GM18499 (cell line): Measurements from ENCODE around the gene PCYOX1L.
"Not testable (repeated sequence)": the region's sequence is repeated elsewhere in the genome, so short reads cannot be mapped to it uniquely, and the experiment has no call there.

ENCODE experiments used
- ATAC-seq: cut with Tn5 transposase; IDR thresholded peaks from one replicate; pipeline ENCODE4 v1.9.1; 2021; ENCODE audit warnings: moderate number of reproducible peaks; ENCODE audit not compliant: insufficient read depth, unreplicated experiment

PCYOX1L gene

GRCh38 chr5:149382517-149383220, 24.8 kb downstream of the PCYOX1L start:
- no peak for ATAC-seq

GRCh38 chr5:149383399-149383798, 25.6 kb downstream of the PCYOX1L start:
- ATAC-seq = no peak

GRCh38 chr5:149386166-149386565, 28.3 kb downstream of the PCYOX1L start:
- no peak for ATAC-seq

GRCh38 chr5:149387081-149387631, 29.3 kb downstream of the PCYOX1L start:
- ATAC-seq = no peak

- no peak for ATAC-seq
These were observed 30.1 kb downstream of the PCYOX1L start for GRCh38 chr5:149387982-149388381.

GRCh38 chr5:149388498-149389190, 30.8 kb downstream of the PCYOX1L start:
- no peak for ATAC-seq

- ATAC-seq = no peak
These were observed 32.0 kb downstream of the PCYOX1L start for GRCh38 chr5:149389552-149390495.

- not testable (repeated sequence) for ATAC-seq
These were observed 33.2 kb downstream of the PCYOX1L start for GRCh38 chr5:149391076-149391475.

- ATAC-seq = no peak
These were observed 33.7 kb downstream of the PCYOX1L start for GRCh38 chr5:149391524-149391923.

- no peak for ATAC-seq
These were observed 34.9 kb downstream of the PCYOX1L start for GRCh38 chr5:149392718-149393117.

- ATAC-seq = not testable (repeated sequence)
These were observed 37.1 kb downstream of the PCYOX1L start for GRCh38 chr5:149394996-149395395.

- ATAC-seq = no peak
These were observed 39.7 kb downstream of the PCYOX1L start for GRCh38 chr5:149397530-149397929.

- ATAC-seq = not testable (repeated sequence)
These were observed 41.0 kb downstream of the PCYOX1L start for GRCh38 chr5:149398747-149399266.

- ATAC-seq = no peak
These were observed 41.9 kb downstream of the PCYOX1L start for GRCh38 chr5:149399775-149400174.

GRCh38 chr5:149400304-149400703, 42.5 kb downstream of the PCYOX1L start:
- no peak for ATAC-seq

- ATAC-seq = no peak
These were observed 43.2 kb downstream of the PCYOX1L start for GRCh38 chr5:149401051-149401450.

GRCh38 chr5:149402291-149402690, 44.4 kb downstream of the PCYOX1L start:
- no peak for ATAC-seq

GRCh38 chr5:149403923-149404745, 46.3 kb downstream of the PCYOX1L start:
- no peak for ATAC-seq

GRCh38 chr5:149404746-149405549, 47.1 kb downstream of the PCYOX1L start:
- ATAC-seq = no peak
